Measurements from ENCODE around the gene GNB1. TPM values are rescaled to one million over a fixed set of nuclear protein-coding genes. Genes with fewer than 3 reads are reported as not detected.

GNB1 gene
- total and polyA plus RNA-seq, 10 of the 15 experiments (the other 5 are each of a cell fraction or from before 2014, with no cell fraction given): 23.0 to 392 (median 93.9) TPM

GRCh38 chr1:1761504-1762376 lies 129.1 kb downstream of the GNB1 start:
- in situ Hi-C loops (cut with MboI) (no loop called here), intact Hi-C loops (cut with micrococcal nuclease; ENCODE audit: unreplicated experiment) (no loop called here)
- Histone ChIP-seq H3K27ac (ENCODE audit: control insufficient read depth, insufficient read depth) (no peak overlapping the region), H3K4me3 (no peak overlapping the region), H3K9ac (ENCODE audit: control insufficient read depth, insufficient read depth, low read length) (no peak overlapping the region), H4K20me1 (ENCODE audit: control insufficient read depth, insufficient read depth) (no peaks in the 10 kb centered on the region), H3K4me2 (ENCODE audit: control insufficient read depth, insufficient read depth) (no peak overlapping the region), H3K79me2 (ENCODE audit: control insufficient read depth, insufficient read depth, low read length) (peaks cover 4% of the 10 kb centered on the region), H3K9me3 (replicated peaks; ENCODE audit: control insufficient read depth, insufficient read depth, low read length) (no peaks in the 10 kb centered on the region), H3K4me1 (ENCODE audit: control insufficient read depth, insufficient read depth, low read length) (no peaks in the 10 kb centered on the region), H3K36me3 (ENCODE audit: control insufficient read depth in 2 of 2, insufficient read depth in 2 of 2, low read length in 1 of 2) (peaks cover 14 to 45% of the 10 kb centered on the region in 2 experiments), H3K27me3 (replicated peaks in 1 of 2; ENCODE audit: control insufficient read depth in 2 of 2, insufficient read depth in 2 of 2, low read length in 1 of 2) (no peaks in the 10 kb centered on the region), H2AFZ (ENCODE audit: control insufficient read depth, low read depth, low read length) (no peak overlapping the region)
- FAIRE-seq (no peak), DNase-seq (ENCODE audit: low read depth, low spot score) (no peak), ATAC-seq (no peak)
- BruUV-seq (replicated peaks): no TSS peak
- POLR2A ChIA-PET: no interaction called here
- WGBS (ENCODE audit: insufficient coverage, insufficient replicate concordance, low lambda C conversion rate, missing lambda C conversion rate): 98% methylated on average over 23 of the region's 23 CpGs
- RAD21 ChIA-PET (ENCODE audit: unreplicated experiment): no interaction called here
- TF ChIP-seq HCFC1 (IDR thresholded peaks at IDR 0.05; ENCODE audit: low read length): no peak
- no peak for TF ChIP-seq SKIL (IDR thresholded peaks at IDR 0.05; ENCODE audit: low read depth, poor library complexity, severe bottlenecking)
- TF ChIP-seq SMAD5 (IDR thresholded peaks at IDR 0.05; ENCODE audit: low read depth): no peak
- TF ChIP-seq STAT3 (IDR thresholded peaks at IDR 0.05; ENCODE audit: low read depth, low read length): no peak
- TF ChIP-seq, protein P1, sequence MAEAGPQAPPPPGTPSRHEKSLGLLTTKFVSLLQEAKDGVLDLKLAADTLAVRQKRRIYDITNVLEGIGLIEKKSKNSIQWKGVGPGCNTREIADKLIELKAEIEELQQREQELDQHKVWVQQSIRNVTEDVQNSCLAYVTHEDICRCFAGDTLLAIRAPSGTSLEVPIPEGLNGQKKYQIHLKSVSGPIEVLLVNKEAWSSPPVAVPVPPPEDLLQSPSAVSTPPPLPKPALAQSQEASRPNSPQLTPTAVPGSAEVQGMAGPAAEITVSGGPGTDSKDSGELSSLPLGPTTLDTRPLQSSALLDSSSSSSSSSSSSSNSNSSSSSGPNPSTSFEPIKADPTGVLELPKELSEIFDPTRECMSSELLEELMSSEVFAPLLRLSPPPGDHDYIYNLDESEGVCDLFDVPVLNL (IDR thresholded peaks at IDR 0.05; ENCODE audit: low read depth, low read length): no peak
- TF ChIP-seq RELA (IDR thresholded peaks at IDR 0.05; ENCODE audit: borderline replicate concordance, partially characterized antibody): no peak
- TF ChIP-seq EED (IDR thresholded peaks at IDR 0.05; ENCODE audit: low read depth): no peak
- no peak for TF ChIP-seq PAX5 (IDR thresholded peaks at IDR 0.05; ENCODE audit: borderline replicate concordance, low read depth, low read length)
- TF ChIP-seq MTA2 (IDR thresholded peaks at IDR 0.05; ENCODE audit: low read depth): no peak
- TF ChIP-seq POU2F2 (IDR thresholded peaks at IDR 0.05; ENCODE audit: borderline replicate concordance, low read depth, low read length): no peak
- TF ChIP-seq RFX5 (IDR thresholded peaks at IDR 0.05; ENCODE audit: low read depth, low read length): no peak
- TF ChIP-seq, protein P2, sequence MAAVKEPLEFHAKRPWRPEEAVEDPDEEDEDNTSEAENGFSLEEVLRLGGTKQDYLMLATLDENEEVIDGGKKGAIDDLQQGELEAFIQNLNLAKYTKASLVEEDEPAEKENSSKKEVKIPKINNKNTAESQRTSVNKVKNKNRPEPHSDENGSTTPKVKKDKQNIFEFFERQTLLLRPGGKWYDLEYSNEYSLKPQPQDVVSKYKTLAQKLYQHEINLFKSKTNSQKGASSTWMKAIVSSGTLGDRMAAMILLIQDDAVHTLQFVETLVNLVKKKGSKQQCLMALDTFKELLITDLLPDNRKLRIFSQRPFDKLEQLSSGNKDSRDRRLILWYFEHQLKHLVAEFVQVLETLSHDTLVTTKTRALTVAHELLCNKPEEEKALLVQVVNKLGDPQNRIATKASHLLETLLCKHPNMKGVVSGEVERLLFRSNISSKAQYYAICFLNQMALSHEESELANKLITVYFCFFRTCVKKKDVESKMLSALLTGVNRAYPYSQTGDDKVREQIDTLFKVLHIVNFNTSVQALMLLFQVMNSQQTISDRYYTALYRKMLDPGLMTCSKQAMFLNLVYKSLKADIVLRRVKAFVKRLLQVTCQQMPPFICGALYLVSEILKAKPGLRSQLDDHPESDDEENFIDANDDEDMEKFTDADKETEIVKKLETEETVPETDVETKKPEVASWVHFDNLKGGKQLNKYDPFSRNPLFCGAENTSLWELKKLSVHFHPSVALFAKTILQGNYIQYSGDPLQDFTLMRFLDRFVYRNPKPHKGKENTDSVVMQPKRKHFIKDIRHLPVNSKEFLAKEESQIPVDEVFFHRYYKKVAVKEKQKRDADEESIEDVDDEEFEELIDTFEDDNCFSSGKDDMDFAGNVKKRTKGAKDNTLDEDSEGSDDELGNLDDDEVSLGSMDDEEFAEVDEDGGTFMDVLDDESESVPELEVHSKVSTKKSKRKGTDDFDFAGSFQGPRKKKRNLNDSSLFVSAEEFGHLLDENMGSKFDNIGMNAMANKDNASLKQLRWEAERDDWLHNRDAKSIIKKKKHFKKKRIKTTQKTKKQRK (IDR thresholded peaks at IDR 0.05; ENCODE audit: low read depth, low read length): no peak
- TF ChIP-seq SREBF1 (IDR thresholded peaks at IDR 0.05; ENCODE audit: low read length): no peak
- CTCF ChIA-PET: no interaction called here
- SMC1A ChIA-PET (ENCODE audit: uncharacterized antibody, unreplicated experiment): no interaction called here

Measured in GM12878 (cell line).